KMS-11 (cell line): ENCODE data around the gene RPS6KA2.

Experiments
- H2AFZ ChIP-seq: fragments of 200-600 bp; sonication (generic); 2 replicates; pipeline ENCODE4 v1.6.1; 2016; ENCODE audit warnings: antibody characterized with exemption, mixed run types, low read depth
- H3K27ac ChIP-seq: fragments of 200-600 bp; sonication (generic); 2 replicates; pipeline ENCODE4 v1.6.1; 2016; ENCODE audit warnings: mild to moderate bottlenecking, mixed run types
- H3K27me3 ChIP-seq: fragments of 200-600 bp; sonication (generic); 2 replicates; pipeline ENCODE4 v1.6.1; 2017; ENCODE audit warnings: mild to moderate bottlenecking, low read depth, mixed run types, moderate library complexity; ENCODE audit not compliant: insufficient read depth
- H3K36me3 ChIP-seq: fragments of 200-600 bp; sonication (generic); 2 replicates; pipeline ENCODE4 v1.6.1; 2017; ENCODE audit warnings: mild to moderate bottlenecking, mixed run types; ENCODE audit not compliant: insufficient read depth
- H3K4me1 ChIP-seq: fragments of 200-600 bp; sonication (generic); 2 replicates; pipeline ENCODE4 v1.6.1; 2016; ENCODE audit warnings: mild to moderate bottlenecking, low read depth, mixed run types; ENCODE audit not compliant: poor library complexity, severe bottlenecking
- H3K4me2 ChIP-seq: fragments of 200-600 bp; sonication (generic); 2 replicates; pipeline ENCODE4 v1.7.0; 2016; ENCODE audit warnings: mild to moderate bottlenecking, mixed run types
- H3K4me3 ChIP-seq: fragments of 200-600 bp; sonication (generic); IDR thresholded peaks from 2 replicates; pipeline ENCODE4 v1.6.1; 2017; ENCODE audit warnings: low read depth, low read length, mixed read lengths; ENCODE audit not compliant: insufficient read depth
- H3K79me2 ChIP-seq: fragments of 200-600 bp; sonication (generic); 2 replicates; pipeline ENCODE4 v1.6.1; 2016; ENCODE audit warnings: low read depth, mixed run types; ENCODE audit not compliant: insufficient read depth
- H3K9ac ChIP-seq: fragments of 200-600 bp; sonication (generic); 2 replicates; pipeline ENCODE4 v1.6.1; 2016; ENCODE audit warnings: mild to moderate bottlenecking, mixed run types
- H4K20me1 ChIP-seq: fragments of 200-600 bp; sonication (generic); 2 replicates; pipeline ENCODE4 v1.6.1; 2016; ENCODE audit warnings: mild to moderate bottlenecking, mixed run types; ENCODE audit not compliant: insufficient read depth
- TF ChIP-seq, protein P1 (sequence below): fragments of 200-600 bp; sonication (generic); conservative IDR thresholded peaks from 2 replicates; pipeline ENCODE4 v1.6.1; 2017; ENCODE audit warnings: low read depth, mild to moderate bottlenecking, antibody characterized with exemption, low read length, moderate library complexity, mixed read lengths

Gene RPS6KA2

DNA sequence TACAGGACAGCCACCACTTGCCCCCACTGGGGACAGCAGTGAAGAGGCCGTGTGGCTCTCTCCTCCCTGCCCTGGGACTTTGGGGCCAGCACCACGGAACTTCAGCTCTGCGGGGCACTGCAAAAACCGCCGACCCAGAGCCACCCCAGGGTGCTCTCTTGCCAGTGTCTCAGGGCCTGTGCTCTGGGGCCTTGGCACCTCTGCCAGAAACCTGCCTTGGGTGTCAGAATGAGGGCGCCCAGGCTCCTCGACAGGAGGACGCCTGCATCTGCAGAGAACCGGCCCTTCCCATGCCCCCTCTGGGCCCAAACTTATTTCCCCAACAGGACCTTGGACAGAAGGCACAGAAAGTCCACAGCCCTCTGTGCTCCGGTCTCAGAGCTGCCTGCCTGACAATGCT, 167.1 kb downstream of the RPS6KA2 start:
- no peak overlapping the region for H3K4me2 ChIP-seq
- H3K79me2 ChIP-seq = no peaks in the 10 kb centered on the region
- no peak overlapping the region for H3K4me3 ChIP-seq
- H2AFZ ChIP-seq = no peak overlapping the region
- H3K36me3 ChIP-seq = no peaks in the 10 kb centered on the region
- no peak overlapping the region for H3K27ac ChIP-seq
- H3K27me3 ChIP-seq = no peaks in the 10 kb centered on the region
- H3K9ac ChIP-seq = no peak overlapping the region
- H4K20me1 ChIP-seq = no peaks in the 10 kb centered on the region
- H3K4me1 ChIP-seq = no peaks in the 10 kb centered on the region
- TF ChIP-seq, protein P1, sequence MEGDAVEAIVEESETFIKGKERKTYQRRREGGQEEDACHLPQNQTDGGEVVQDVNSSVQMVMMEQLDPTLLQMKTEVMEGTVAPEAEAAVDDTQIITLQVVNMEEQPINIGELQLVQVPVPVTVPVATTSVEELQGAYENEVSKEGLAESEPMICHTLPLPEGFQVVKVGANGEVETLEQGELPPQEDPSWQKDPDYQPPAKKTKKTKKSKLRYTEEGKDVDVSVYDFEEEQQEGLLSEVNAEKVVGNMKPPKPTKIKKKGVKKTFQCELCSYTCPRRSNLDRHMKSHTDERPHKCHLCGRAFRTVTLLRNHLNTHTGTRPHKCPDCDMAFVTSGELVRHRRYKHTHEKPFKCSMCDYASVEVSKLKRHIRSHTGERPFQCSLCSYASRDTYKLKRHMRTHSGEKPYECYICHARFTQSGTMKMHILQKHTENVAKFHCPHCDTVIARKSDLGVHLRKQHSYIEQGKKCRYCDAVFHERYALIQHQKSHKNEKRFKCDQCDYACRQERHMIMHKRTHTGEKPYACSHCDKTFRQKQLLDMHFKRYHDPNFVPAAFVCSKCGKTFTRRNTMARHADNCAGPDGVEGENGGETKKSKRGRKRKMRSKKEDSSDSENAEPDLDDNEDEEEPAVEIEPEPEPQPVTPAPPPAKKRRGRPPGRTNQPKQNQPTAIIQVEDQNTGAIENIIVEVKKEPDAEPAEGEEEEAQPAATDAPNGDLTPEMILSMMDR = no peak

DNA sequence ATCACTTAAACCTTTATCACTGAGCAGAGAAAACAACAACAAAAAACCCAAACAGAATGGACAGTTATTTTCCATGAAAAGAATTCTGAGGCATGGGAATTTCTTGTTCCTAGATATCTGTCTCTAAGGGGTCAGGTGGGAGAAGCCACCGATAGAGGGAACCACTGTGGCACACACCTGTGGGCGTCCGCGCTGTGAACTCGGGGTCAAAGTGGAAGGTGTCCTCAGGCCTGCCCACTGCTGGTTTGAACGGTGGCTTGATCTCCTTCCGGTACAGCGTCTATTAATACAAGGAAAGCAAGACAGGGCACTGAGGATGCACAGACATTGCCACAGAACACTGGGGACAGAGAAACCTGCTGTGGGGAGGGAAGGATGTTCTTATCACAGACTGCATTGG, 167.8 kb downstream of the RPS6KA2 start:
- no peak overlapping the region for H3K9ac ChIP-seq
- no peak overlapping the region for H3K4me3 ChIP-seq
- no peak overlapping the region for H3K27ac ChIP-seq
- H4K20me1 ChIP-seq = no peaks in the 10 kb centered on the region
- no peak overlapping the region for H3K4me2 ChIP-seq
- no peaks in the 10 kb centered on the region for H3K79me2 ChIP-seq
- H2AFZ ChIP-seq = no peak overlapping the region
- H3K36me3 ChIP-seq = no peaks in the 10 kb centered on the region
- H3K4me1 ChIP-seq = no peaks in the 10 kb centered on the region
- H3K27me3 ChIP-seq = no peaks in the 10 kb centered on the region
- TF ChIP-seq, protein P1 = no peak

DNA sequence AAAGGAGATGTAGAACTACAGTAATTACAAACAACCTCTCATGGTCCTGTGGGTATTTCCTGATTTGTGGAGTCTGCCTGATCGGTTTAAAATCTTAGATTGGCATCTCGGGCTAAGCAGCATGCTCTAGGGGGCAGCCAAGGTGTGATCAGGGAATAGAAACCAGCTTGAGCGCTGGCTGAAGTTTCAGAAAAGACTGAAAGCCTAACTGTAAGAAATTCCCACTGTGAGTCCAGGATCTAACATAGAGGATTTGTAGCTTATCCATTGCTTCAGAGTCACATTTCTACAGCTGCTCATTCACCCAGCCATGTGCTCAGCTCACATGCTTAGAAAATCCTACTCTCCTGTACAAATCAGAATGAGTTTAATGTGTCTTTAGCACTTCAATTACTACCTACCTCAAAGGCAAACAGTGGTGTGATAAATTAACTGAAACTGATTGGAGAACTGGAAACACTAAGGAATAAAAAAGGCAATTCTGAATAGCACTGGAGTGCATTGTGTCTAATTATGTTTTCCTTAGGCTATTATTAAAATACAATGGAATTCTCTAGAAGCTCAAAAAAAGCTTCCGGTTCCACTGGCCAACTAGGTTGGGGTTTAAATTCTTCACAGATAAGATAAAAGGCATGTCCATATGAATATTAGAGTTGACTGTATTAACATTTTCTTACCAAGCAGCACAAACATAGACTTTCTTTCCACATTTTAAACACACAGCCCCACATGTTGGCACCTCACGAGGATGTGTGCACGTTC, 170.5 kb downstream of the RPS6KA2 start:
- Histone ChIP-seq H3K9ac (no peak overlapping the region), H3K4me1 (no peaks in the 10 kb centered on the region), H3K79me2 (no peaks in the 10 kb centered on the region), H3K27ac (no peak overlapping the region), H3K4me2 (no peak overlapping the region), H2AFZ (no peak overlapping the region), H3K27me3 (no peaks in the 10 kb centered on the region), H4K20me1 (no peaks in the 10 kb centered on the region), H3K36me3 (no peaks in the 10 kb centered on the region), H3K4me3 (no peak overlapping the region)
- TF ChIP-seq, protein P1 = no peak

DNA sequence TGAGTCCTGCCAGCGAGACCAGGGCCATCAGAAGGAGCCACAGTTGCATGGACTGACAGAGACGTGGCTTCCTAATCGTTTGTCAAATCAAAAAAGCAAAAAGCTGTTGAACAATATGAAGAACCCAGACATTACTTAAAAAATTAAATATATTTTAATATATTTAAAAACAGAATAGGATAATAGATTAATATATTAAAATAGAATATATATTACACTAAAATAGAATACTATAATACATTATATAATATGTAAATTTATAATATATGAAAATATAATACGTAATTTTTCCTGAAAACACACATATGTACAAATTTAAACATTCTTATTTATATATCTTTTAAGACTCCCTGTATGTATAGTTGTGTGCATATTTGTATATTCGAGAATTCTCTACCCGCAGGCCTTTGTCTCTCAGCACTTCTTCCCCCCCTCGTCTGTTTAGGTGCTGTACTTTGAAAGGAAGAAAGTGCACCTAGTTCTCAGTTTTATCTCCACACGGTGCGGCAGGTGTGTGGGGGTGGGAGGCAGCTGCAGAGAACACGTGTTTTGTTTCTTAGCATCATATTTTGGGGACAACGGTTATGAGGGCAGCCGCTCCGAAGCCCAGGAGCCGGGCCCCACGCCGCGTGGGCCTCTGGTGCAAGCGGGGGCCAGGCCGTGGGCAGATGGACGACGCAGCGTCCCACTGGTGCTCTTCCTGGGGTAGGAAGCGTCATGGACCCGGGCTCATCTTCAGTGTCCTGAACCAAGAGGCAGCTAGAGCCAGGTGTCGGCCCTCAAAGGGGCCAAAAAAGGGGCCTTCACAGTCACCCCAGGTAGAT, 172.1 kb downstream of the RPS6KA2 start:
- Histone ChIP-seq H3K36me3 (no peaks in the 10 kb centered on the region), H3K4me3 (no peak overlapping the region), H3K4me1 (no peaks in the 10 kb centered on the region), H3K9ac (no peak overlapping the region), H2AFZ (no peak overlapping the region), H3K79me2 (no peaks in the 10 kb centered on the region), H4K20me1 (no peaks in the 10 kb centered on the region), H3K27ac (no peak overlapping the region), H3K27me3 (no peaks in the 10 kb centered on the region), H3K4me2 (no peak overlapping the region)
- TF ChIP-seq, protein P1 = no peak
